ENCODE results near the gene GH1. TPM values are rescaled to one million over a fixed set of nuclear protein-coding genes. Genes with fewer than 3 reads are reported as not detected.

The GH1 gene
- total RNA-seq, 4 donors from 2014 or later, result not detected

- Histone ChIP-seq H3K9me3 (no peaks in the 10 kb centered on the region), H3K27me3 (no peaks in the 10 kb centered on the region), H3K4me1 (peaks cover 0 to 14% (median 3%) of the 10 kb centered on the region in 4 donors), H3K27ac (no peak overlapping the region), H3K4me3 (no peak overlapping the region), H3K36me3 (no peaks in the 10 kb centered on the region)
- in situ Hi-C loops (cut with MboI; ENCODE audit: low pct_ligation_motif_present in 1 of 4, low pct_unique_long_range_greater_than_20kb in 1 of 4, low sequenced_read_pairs in 3 of 4) (no loop called here), intact Hi-C loops (cut with DNase I; ENCODE audit: low total_unique reads) (no loop called here)
- no peak for DNase-seq
- TF ChIP-seq CTCF (IDR thresholded peaks at IDR 0.05), result no peak
- no peak for TF ChIP-seq POLR2AphosphoS5 (IDR thresholded peaks at IDR 0.05)
- no peak for TF ChIP-seq POLR2A (IDR thresholded peaks at IDR 0.05)
- TF ChIP-seq EP300 (IDR thresholded peaks at IDR 0.05; ENCODE audit: low read depth), result no peak
- WGBS, 2 donors (ENCODE audit: low coverage in 1 of 2), result 86 to 90% methylated on average over 4 to 8 of the region's 8 CpGs
Measured at GRCh38 chr17:63933598-63933997, 15.0 kb upstream of the GH1 start.

GRCh38 chr17:63932721-63933120 is 14.1 kb upstream of the GH1 start:
- 77 to 100% methylated on average over 2 to 4 of the region's 4 CpGs for WGBS, 2 donors (ENCODE audit: low coverage in 1 of 2)
- no peak for DNase-seq
- Histone ChIP-seq H3K9me3 (no peaks in the 10 kb centered on the region), H3K27ac (peak overlapping the region in 2 of 4 donors; percentile 37 to 53), H3K4me1 (peaks cover 0 to 14% (median 3%) of the 10 kb centered on the region in 4 donors), H3K4me3 (no peak overlapping the region), H3K36me3 (no peaks in the 10 kb centered on the region), H3K27me3 (no peaks in the 10 kb centered on the region)
- TF ChIP-seq POLR2A (IDR thresholded peaks at IDR 0.05), result no peak
- intact Hi-C loops (cut with DNase I; ENCODE audit: low total_unique reads), result no loop called here
- in situ Hi-C loops (cut with MboI; ENCODE audit: low pct_ligation_motif_present in 1 of 4, low pct_unique_long_range_greater_than_20kb in 1 of 4, low sequenced_read_pairs in 3 of 4), result no loop called here

- WGBS, 2 donors (ENCODE audit: low coverage in 1 of 2), result 59% methylated on average over 16 of the region's 19 CpGs; no CpG with 5 or more reads in 1 of the 2 donors
- peak within 1 kb of the TSS in 2 of 4 donors; percentile 12 to 30 for H3K4me3 ChIP-seq
Measured at GRCh38 chr17:63931981-63932561, 13.4 kb upstream of the GH1 start, which contains the start of gene CD79B. Gene CD79B, minus strand, starts transcription at chr17:63932331. Its CDS starts 70 bp downstream, at chr17:63932261.

GRCh38 chr17:63930951-63931575 is 12.4 kb upstream of the GH1 start:
- Histone ChIP-seq H3K27ac (peak overlapping the region; percentile 25 to 53 (median 37)), H3K9me3 (no peaks in the 10 kb centered on the region), H3K4me1 (peaks cover 0 to 14% (median 3%) of the 10 kb centered on the region in 4 donors), H3K27me3 (no peaks in the 10 kb centered on the region), H3K36me3 (no peaks in the 10 kb centered on the region), H3K4me3 (peak overlapping the region in 2 of 4 donors; percentile 12 to 30)
- WGBS, 2 donors (ENCODE audit: low coverage in 1 of 2), result 63% methylated on average over 16 of the region's 16 CpGs; no CpG with 5 or more reads in 1 of the 2 donors
- in situ Hi-C loops (cut with MboI; ENCODE audit: low pct_ligation_motif_present in 1 of 4, low pct_unique_long_range_greater_than_20kb in 1 of 4, low sequenced_read_pairs in 3 of 4), result no loop called here
- intact Hi-C loops (cut with DNase I; ENCODE audit: low total_unique reads), result no loop called here
- DNase-seq, result peak; percentile 80
- no peak for TF ChIP-seq EP300 (IDR thresholded peaks at IDR 0.05; ENCODE audit: low read depth)
- TF ChIP-seq CTCF (IDR thresholded peaks at IDR 0.05), result no peak
- TF ChIP-seq POLR2A (IDR thresholded peaks at IDR 0.05), result no peak
- TF ChIP-seq POLR2AphosphoS5 (IDR thresholded peaks at IDR 0.05), result no peak

More at GRCh38 chr17:63931981-63932561, 13.4 kb upstream of the GH1 start, which contains the start of gene CD79B:
- intact Hi-C loops (cut with DNase I; ENCODE audit: low total_unique reads) (no loop called here), in situ Hi-C loops (cut with MboI; ENCODE audit: low pct_ligation_motif_present in 1 of 4, low pct_unique_long_range_greater_than_20kb in 1 of 4, low sequenced_read_pairs in 3 of 4) (no loop called here)
- DNase-seq, result peak; percentile 60
- Histone ChIP-seq H3K9me3 (no peaks in the 10 kb centered on the region), H3K4me1 (peaks cover 0 to 14% (median 3%) of the 10 kb centered on the region in 4 donors), H3K27ac (peak within 1 kb of the TSS; percentile 25 to 53 (median 37)), H3K27me3 (no peaks in the 10 kb centered on the region), H3K36me3 (no peaks in the 10 kb centered on the region)
- TF ChIP-seq POLR2A (IDR thresholded peaks at IDR 0.05), result peak; percentile 16
- no peak for TF ChIP-seq POLR2AphosphoS5 (IDR thresholded peaks at IDR 0.05)

All from transverse colon (tissue), 4 donors.